ENCODE measurements around the gene UFD1. TPM values are rescaled to one million over a fixed set of nuclear protein-coding genes. Genes with fewer than 3 reads are reported as not detected.

UFD1 gene
- total and polyA plus RNA-seq, 9 of the 15 experiments (the other 6 are each of a cell fraction or from before 2014, with no cell fraction given), result 238 to 645 (median 363) TPM

DNA sequence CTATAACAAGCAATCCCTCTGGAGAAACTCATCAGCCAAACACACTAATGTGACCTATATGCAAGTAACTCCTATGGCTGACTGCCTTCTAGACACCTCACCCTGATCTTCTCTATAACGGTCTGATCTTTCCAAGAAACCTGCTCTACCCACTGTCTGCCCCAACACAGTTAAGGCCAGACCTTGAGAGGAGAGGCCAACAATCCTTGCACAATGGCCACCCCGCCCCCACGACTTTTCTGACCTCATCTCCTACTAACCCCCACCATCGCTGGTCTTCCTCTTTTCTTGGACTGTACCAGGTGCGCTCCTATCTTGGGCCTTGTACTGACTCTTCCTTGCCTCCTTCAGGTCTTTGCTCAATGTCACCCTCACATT lies 59.9 kb downstream of the UFD1 start (continued):
- TF ChIP-seq, protein P1, sequence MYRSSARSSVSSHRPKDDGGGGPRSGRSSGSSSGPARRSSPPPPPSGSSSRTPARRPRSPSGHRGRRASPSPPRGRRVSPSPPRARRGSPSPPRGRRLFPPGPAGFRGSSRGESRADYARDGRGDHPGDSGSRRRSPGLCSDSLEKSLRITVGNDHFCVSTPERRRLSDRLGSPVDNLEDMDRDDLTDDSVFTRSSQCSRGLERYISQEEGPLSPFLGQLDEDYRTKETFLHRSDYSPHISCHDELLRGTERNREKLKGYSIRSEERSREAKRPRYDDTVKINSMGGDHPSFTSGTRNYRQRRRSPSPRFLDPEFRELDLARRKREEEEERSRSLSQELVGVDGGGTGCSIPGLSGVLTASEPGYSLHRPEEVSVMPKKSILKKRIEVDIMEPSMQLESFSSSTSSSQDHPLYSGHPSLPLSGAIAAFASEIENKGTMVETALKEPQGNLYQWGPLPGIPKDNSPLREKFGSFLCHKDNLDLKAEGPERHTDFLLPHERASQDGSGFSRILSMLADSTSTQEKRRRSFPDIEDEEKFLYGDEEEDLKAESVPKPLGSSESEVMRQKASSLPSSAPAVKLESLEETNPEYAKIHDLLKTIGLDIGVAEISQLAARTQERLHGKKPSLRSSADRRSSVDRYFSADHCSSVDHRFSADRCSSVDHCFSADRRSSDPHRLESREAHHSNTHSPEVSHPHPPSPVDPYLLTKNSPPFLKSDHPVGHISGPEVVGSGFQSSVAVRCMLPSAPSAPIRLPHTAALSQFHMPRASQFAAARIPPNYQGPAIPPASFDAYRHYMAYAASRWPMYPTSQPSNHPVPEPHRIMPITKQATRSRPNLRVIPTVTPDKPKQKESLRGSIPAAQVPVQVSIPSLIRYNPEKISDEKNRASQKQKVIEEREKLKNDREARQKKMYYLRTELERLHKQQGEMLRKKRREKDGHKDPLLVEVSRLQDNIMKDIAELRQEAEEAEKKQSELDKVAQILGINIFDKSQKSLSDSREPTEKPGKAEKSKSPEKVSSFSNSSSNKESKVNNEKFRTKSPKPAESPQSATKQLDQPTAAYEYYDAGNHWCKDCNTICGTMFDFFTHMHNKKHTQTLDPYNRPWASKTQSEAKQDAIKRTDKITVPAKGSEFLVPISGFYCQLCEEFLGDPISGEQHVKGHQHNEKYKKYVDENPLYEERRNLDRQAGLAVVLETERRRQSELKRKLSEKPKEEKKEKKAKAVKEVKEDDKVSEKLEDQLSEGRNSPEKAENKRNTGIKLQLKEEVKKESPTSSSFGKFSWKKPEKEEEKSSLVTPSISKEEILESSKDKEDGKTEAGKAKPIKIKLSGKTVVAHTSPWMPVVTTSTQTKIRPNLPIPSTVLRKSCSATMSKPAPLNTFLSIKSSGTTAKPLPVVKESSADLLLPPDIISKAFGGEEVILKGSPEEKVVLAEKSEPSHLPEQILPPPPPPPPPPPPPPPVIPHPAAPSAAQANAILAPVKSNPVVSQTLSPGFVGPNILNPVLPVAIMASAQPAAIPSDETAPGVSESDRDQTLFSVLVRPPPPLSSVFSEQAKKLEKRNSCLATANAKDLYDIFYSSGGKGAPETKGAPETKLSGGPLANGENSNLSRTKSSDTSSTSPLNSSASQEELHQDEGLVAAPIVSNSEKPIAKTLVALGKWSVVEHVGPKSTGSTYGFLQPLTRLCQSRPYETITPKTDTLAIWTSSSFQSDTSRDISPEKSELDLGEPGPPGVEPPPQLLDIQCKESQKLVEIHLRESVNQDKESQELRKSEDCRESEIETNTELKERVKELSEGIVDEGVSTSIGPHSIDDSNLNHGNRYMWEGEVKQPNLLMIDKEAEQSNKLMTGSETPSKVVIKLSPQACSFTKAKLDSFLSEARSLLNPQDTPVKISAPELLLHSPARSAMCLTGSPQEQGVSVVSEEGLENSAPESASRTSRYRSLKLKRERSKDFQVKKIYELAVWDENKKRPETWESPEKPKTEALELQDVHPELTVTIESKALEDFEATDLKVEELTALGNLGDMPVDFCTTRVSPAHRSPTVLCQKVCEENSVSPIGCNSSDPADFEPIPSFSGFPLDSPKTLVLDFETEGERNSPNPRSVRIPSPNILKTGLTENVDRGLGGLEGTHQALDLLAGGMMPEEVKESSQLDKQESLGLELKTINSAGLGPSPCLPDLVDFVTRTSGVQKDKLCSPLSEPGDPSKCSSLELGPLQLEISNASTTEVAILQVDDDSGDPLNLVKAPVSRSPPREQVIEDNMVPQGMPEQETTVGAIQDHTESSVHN (IDR thresholded peaks at IDR 0.05; ENCODE audit: borderline replicate concordance in 1 of 2, low read depth in 1 of 2), result peak in 1 of 2 experiments; percentile 71; a peak in 2 of 4 replicates
- TF ChIP-seq EP300 (IDR thresholded peaks at IDR 0.05; ENCODE audit: low read length), result peak; percentile 95
- no peak for TF ChIP-seq GTF2A2 (tag; IDR thresholded peaks at IDR 0.05)
- TF ChIP-seq, protein P2, sequence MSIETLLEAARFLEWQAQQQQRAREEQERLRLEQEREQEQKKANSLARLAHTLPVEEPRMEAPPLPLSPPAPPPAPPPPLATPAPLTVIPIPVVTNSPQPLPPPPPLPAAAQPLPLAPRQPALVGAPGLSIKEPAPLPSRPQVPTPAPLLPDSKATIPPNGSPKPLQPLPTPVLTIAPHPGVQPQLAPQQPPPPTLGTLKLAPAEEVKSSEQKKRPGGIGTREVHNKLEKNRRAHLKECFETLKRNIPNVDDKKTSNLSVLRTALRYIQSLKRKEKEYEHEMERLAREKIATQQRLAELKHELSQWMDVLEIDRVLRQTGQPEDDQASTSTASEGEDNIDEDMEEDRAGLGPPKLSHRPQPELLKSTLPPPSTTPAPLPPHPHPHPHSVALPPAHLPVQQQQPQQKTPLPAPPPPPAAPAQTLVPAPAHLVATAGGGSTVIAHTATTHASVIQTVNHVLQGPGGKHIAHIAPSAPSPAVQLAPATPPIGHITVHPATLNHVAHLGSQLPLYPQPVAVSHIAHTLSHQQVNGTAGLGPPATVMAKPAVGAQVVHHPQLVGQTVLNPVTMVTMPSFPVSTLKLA (conservative IDR thresholded peaks at IDR 0.05), result no peak
- TF ChIP-seq ESRRA (IDR thresholded peaks at IDR 0.05; ENCODE audit: borderline replicate concordance, low read depth), result peak; percentile 95
- peak; percentile 100 for TF ChIP-seq NBN (IDR thresholded peaks at IDR 0.05; ENCODE audit: low read depth)
- TF ChIP-seq CCNT2 (IDR thresholded peaks at IDR 0.05; ENCODE audit: borderline replicate concordance, extremely low read depth, insufficient read length, low read depth, low read length), result peak; percentile 59
- TF ChIP-seq MAZ (CRISPR knock-in tag; conservative IDR thresholded peaks at IDR 0.05 in 1 of 2, IDR thresholded peaks at IDR 0.05 in 1 of 2), result peak in 1 of 2 experiments; percentile 98; a peak in 3 of 4 replicates
- peak; percentile 4; the same call in 1 of the 2 replicates for TF ChIP-seq BACH1 (tag; IDR thresholded peaks at IDR 0.05)
- peak; percentile 68; the same call in 1 of the 2 replicates for TF ChIP-seq L3MBTL2 (IDR thresholded peaks at IDR 0.05)
- no peak for TF ChIP-seq PHF20 (IDR thresholded peaks at IDR 0.05; ENCODE audit: partially characterized antibody)
- TF ChIP-seq ARNT (IDR thresholded peaks at IDR 0.05), result peak; percentile 54 to 95; a peak in 3 of 4 replicates
- TF ChIP-seq JUND (IDR thresholded peaks at IDR 0.05; ENCODE audit: borderline replicate concordance, low read depth, low read length), result peak; percentile 99
- TF ChIP-seq JUND (tag; IDR thresholded peaks at IDR 0.05; ENCODE audit: borderline replicate concordance, low read depth, low read length), result no peak
- TF ChIP-seq KLF16 (IDR thresholded peaks at IDR 0.05), result peak; percentile 88
- peak; percentile 5; the same call in 1 of the 2 replicates for TF ChIP-seq MAFK (IDR thresholded peaks at IDR 0.05; ENCODE audit: low read length)
- TF ChIP-seq SOX6 (IDR thresholded peaks at IDR 0.05), result peak; percentile 95
- TF ChIP-seq RUNX1 (IDR thresholded peaks at IDR 0.05; ENCODE audit: low read depth), result peak; percentile 72; the same call in 1 of the 2 replicates
- TF ChIP-seq CHD4 (IDR thresholded peaks at IDR 0.05; ENCODE audit: insufficient read depth, insufficient replicate concordance, low read depth, low read length, poor library complexity, severe bottlenecking), result no peak
- peak; percentile 30 for TF ChIP-seq BRD4 (IDR thresholded peaks at IDR 0.05)
- peak; percentile 59 for TF ChIP-seq FOSL1 (tag; conservative IDR thresholded peaks at IDR 0.05)
